GM12878 (cell line): ENCODE measurements around the gene NANOS2. TPM values are rescaled to one million over a fixed set of nuclear protein-coding genes. Genes with fewer than 3 reads are reported as not detected.
A peak's percentile ranks its signal among the peaks of the same experiment; 100 is the strongest.

Experiments
- ATAC-seq: fragments of 200-7000 bp; cut with Tn5 transposase; 3 replicates; pipeline ENCODE4 v1.9.1; 2020; ENCODE audit warnings: mild to moderate bottlenecking, moderate library complexity
- BruUV-seq: library from RNA; stranded (reverse); fragments of 400-500 nt; replicated peaks from 2 replicates; lab custom pipeline; 2021; lab: Mats Ljungman, UMichigan
- CTCF ChIA-PET: fragments of 300-600 bp; sonication (Branson Sonifier 250); formaldehyde crosslinking; extraction: SDS; loops from one replicate; lab custom pipeline; 2021; ENCODE audit warnings: inconsistent platforms; lab: Yijun Ruan, JAX
- POLR2A ChIA-PET: fragments of 350-600 bp; formaldehyde crosslinking; extraction: SDS; loops from one replicate; lab custom pipeline; 2021; ENCODE audit warnings: inconsistent platforms; lab: Charles Lee
- RAD21 ChIA-PET: fragments of 300-600 bp; sonication (Branson Sonifier 250); formaldehyde crosslinking; loops from one replicate; lab custom pipeline; 2023; ENCODE audit warnings: antibody characterized with exemption; ENCODE audit not compliant: unreplicated experiment; lab: Charles Lee
- SMC1A ChIA-PET: fragments of 300-600 bp; sonication (Branson Sonifier 250); formaldehyde crosslinking; loops from one replicate; lab custom pipeline; 2023; ENCODE audit not compliant: unreplicated experiment, uncharacterized antibody; lab: Charles Lee
- DNase-seq: peaks from one replicate; pipeline ENCODE4 v3.0.0-alpha.2; 2011; ENCODE audit warnings: low read depth, low spot score
- FAIRE-seq: peaks from 3 replicates; lab custom pipeline; 2011; peaks lifted over from hg19 to GRCh38; lab: Jason Lieb, UNC
- H2AFZ ChIP-seq: 2 replicates; pipeline ENCODE4 v1.6.0; 2011; ENCODE audit warnings: low read depth, low read length, control low read depth; ENCODE audit not compliant: control insufficient read depth
- H3K27ac ChIP-seq: 2 replicates; pipeline ENCODE4 v1.5.1; 2011; ENCODE audit warnings: control low read depth; ENCODE audit not compliant: control insufficient read depth, insufficient read depth
- H3K27me3 ChIP-seq, 2 experiments: replicated peaks in 1 of 2; 2 replicates each; pipeline versions ENCODE4 v1.6.0 to v1.6.1; 2011; ENCODE audit warnings: low read length in 1 of 2; ENCODE audit not compliant: control insufficient read depth in 2 of 2, insufficient read depth in 2 of 2
- H3K36me3 ChIP-seq, 2 experiments: 2 replicates each; pipeline ENCODE4 v1.5.1; 2011; ENCODE audit warnings: low read length in 1 of 2; ENCODE audit not compliant: control insufficient read depth in 2 of 2, insufficient read depth in 2 of 2
- H3K4me1 ChIP-seq: 2 replicates; pipeline ENCODE4 v1.6.1; 2011; ENCODE audit warnings: mild to moderate bottlenecking, low read length, moderate library complexity, mixed read lengths; ENCODE audit not compliant: control insufficient read depth, insufficient read depth
- H3K4me2 ChIP-seq: 2 replicates; pipeline ENCODE4 v1.6.0; 2011; ENCODE audit warnings: control low read depth; ENCODE audit not compliant: control insufficient read depth, insufficient read depth
- H3K4me3 ChIP-seq: fragments of 200-600 bp; sonication (generic); 2 replicates; pipeline ENCODE4 v1.5.1; 2016
- H3K79me2 ChIP-seq: 2 replicates; pipeline ENCODE4 v1.6.0; 2011; ENCODE audit warnings: low read length; ENCODE audit not compliant: control insufficient read depth, insufficient read depth
- H3K9ac ChIP-seq: 2 replicates; pipeline ENCODE4 v1.8.0; 2011; ENCODE audit warnings: low read length, control low read depth, mixed read lengths; ENCODE audit not compliant: control insufficient read depth, insufficient read depth
- H3K9me3 ChIP-seq: replicated peaks from 3 replicates; pipeline ENCODE4 v1.5.1; 2011; ENCODE audit warnings: mild to moderate bottlenecking, low read length; ENCODE audit not compliant: control insufficient read depth, insufficient read depth
- H4K20me1 ChIP-seq: 2 replicates; pipeline ENCODE4 v1.6.0; 2011; ENCODE audit not compliant: control insufficient read depth, insufficient read depth
- BCL11A ChIP-seq: IDR thresholded peaks from 2 replicates; pipeline ENCODE4 v1.6.1; 2011; ENCODE audit warnings: low read depth, low read length
- BHLHE40 ChIP-seq, 2 experiments: fragments of 450-650 bp in 1 of 2; IDR thresholded peaks; 2 replicates each; pipeline ENCODE4 v1.6.1; 2011 to 2017; ENCODE audit warnings: low read depth in 2 of 2, borderline replicate concordance in 1 of 2, improper control_type of control experiment in 1 of 2, low read length in 1 of 2, mild to moderate bottlenecking in 1 of 2
- CBX5 ChIP-seq: sonication (generic); IDR thresholded peaks from 2 replicates; pipeline ENCODE4 v1.6.1; 2016; ENCODE audit warnings: low read depth, moderate library complexity, mild to moderate bottlenecking, inconsistent platforms
- CHD2 ChIP-seq: IDR thresholded peaks from 2 replicates; pipeline ENCODE4 v1.6.1; 2011; ENCODE audit warnings: low read depth, low read length, improper control_type of control experiment, borderline replicate concordance
- CHD4 ChIP-seq: fragments of 200-600 bp; sonication (generic); IDR thresholded peaks from 2 replicates; pipeline ENCODE4 v1.6.1; 2016; ENCODE audit warnings: mild to moderate bottlenecking
- EGR1 ChIP-seq, 2 experiments: IDR thresholded peaks; 1 replicate in 1 of 2; 2 replicates in 1 of 2; pipeline ENCODE4 v1.6.1; 2011 to 2012; ENCODE audit warnings: low read depth in 2 of 2, low read length in 2 of 2, borderline replicate concordance in 1 of 2, mild to moderate bottlenecking in 1 of 2, moderate library complexity in 1 of 2
- EP300 ChIP-seq, 2 experiments: fragments of 150-350 bp in 1 of 2; IDR thresholded peaks; 2 replicates each; pipeline ENCODE4 v1.6.1; 2011 to 2012; ENCODE audit warnings: low read depth in 2 of 2, low read length in 2 of 2, borderline replicate concordance in 1 of 2, improper control_type of control experiment in 1 of 2, inconsistent platforms in 1 of 2; ENCODE audit not compliant: control insufficient read depth in 1 of 2
- ETV6 ChIP-seq, 2 experiments: fragments of 450-650 bp in 1 of 2; IDR thresholded peaks in 1 of 2; conservative IDR thresholded peaks in 1 of 2; 2 replicates each; pipeline ENCODE4 v1.6.1; 2014; ENCODE audit warnings: antibody characterized with exemption in 1 of 2, borderline replicate concordance in 1 of 2, low read depth in 1 of 2, mild to moderate bottlenecking in 1 of 2, moderate library complexity in 1 of 2
- HDAC6 ChIP-seq: fragments of 200-600 bp; sonication (generic); IDR thresholded peaks from one replicate; pipeline ENCODE4 v1.8.0; 2017; ENCODE audit warnings: antibody characterized with exemption; ENCODE audit not compliant: unreplicated experiment
- IKZF1 ChIP-seq: fragments of 450-650 bp; conservative IDR thresholded peaks from 2 replicates; pipeline ENCODE4 v1.6.1; 2017; ENCODE audit warnings: antibody characterized with exemption, mild to moderate bottlenecking
- IRF3 ChIP-seq: fragments of 450-650 bp; IDR thresholded peaks from 2 replicates; pipeline ENCODE4 v1.6.1; 2014; ENCODE audit warnings: mild to moderate bottlenecking
- JUND ChIP-seq: IDR thresholded peaks from 2 replicates; pipeline ENCODE4 v1.6.1; 2012; ENCODE audit warnings: low read depth, mild to moderate bottlenecking, low read length, improper control_type of control experiment, moderate library complexity
- MTA3 ChIP-seq: IDR thresholded peaks from 2 replicates; pipeline ENCODE4 v1.6.1; 2012; ENCODE audit warnings: low read length, inconsistent platforms, borderline replicate concordance
- MYC ChIP-seq: IDR thresholded peaks from 2 replicates; pipeline ENCODE4 v1.6.1; 2011; ENCODE audit warnings: mild to moderate bottlenecking, low read length, moderate library complexity, inconsistent platforms; ENCODE audit not compliant: insufficient read depth, insufficient replicate concordance, insufficient read length, severe bottlenecking
- NFIC ChIP-seq: IDR thresholded peaks from 2 replicates; pipeline ENCODE4 v1.6.1; 2012; ENCODE audit warnings: low read depth, mild to moderate bottlenecking, inconsistent platforms, low read length, moderate library complexity
- NR2C2 ChIP-seq: IDR thresholded peaks from 2 replicates; pipeline ENCODE4 v1.6.1; 2011; ENCODE audit warnings: borderline replicate concordance, low read depth; ENCODE audit not compliant: control insufficient read depth, insufficient read length
- PML ChIP-seq: IDR thresholded peaks from 2 replicates; pipeline ENCODE4 v1.6.1; 2012; ENCODE audit warnings: low read length, inconsistent platforms
- RAD21 ChIP-seq: IDR thresholded peaks from 2 replicates; pipeline ENCODE4 v1.6.1; 2011; ENCODE audit warnings: mild to moderate bottlenecking, low read depth, low read length, moderate library complexity; ENCODE audit not compliant: insufficient read depth
- RCOR1 ChIP-seq: conservative IDR thresholded peaks from 2 replicates; pipeline ENCODE4 v1.6.1; 2012; ENCODE audit warnings: low read depth, low read length, improper control_type of control experiment
- TCF12 ChIP-seq: IDR thresholded peaks from 2 replicates; pipeline ENCODE4 v1.6.1; 2011; ENCODE audit warnings: low read depth, mild to moderate bottlenecking, low read length
- WRNIP1 ChIP-seq: IDR thresholded peaks from 2 replicates; pipeline ENCODE4 v1.6.1; 2011; ENCODE audit warnings: low read depth, low read length, improper control_type of control experiment, borderline replicate concordance
- ZNF384 ChIP-seq: IDR thresholded peaks from 2 replicates; pipeline ENCODE4 v1.6.1; 2012; ENCODE audit warnings: low read depth, mild to moderate bottlenecking, low read length, improper control_type of control experiment, borderline replicate concordance
- ZNF622 ChIP-seq: fragments of 450-650 bp; IDR thresholded peaks from 2 replicates; pipeline ENCODE4 v1.6.1; 2017; ENCODE audit warnings: mild to moderate bottlenecking, inconsistent platforms
- WGBS: methylation state at CpG from one replicate; pipeline ENCODE4 v1.1.6; 2016; ENCODE audit warnings: low lambda C conversion rate; ENCODE audit not compliant: insufficient replicate concordance, insufficient coverage; ENCODE audit errors: missing lambda C conversion rate; 5-methylcytosine and 5-hydroxymethylcytosine counted together
- in situ Hi-C: fragments of 300-500 bp; cut with MboI; formaldehyde crosslinking; loops from 9 replicates; pipeline ENCODE4 v1.14.3; 2018; ENCODE audit warnings: mixed read lengths
- intact Hi-C: fragments of 100-400 bp; cut with micrococcal nuclease; formaldehyde crosslinking; loops from one replicate; pipeline ENCODE4 v1.14.2; 2022; ENCODE audit not compliant: unreplicated experiment
- polyA plus RNA-seq, 11 experiments: library from polyadenylated mRNA; depleted of rRNA in 4 of 11; unstranded in 6 of 11; stranded (reverse) in 5 of 11; fragments of >200 nt; fragmentation: Nextera tagmentation in 4 of 11; fragmentation: Illumina TruSeq in 1 of 11; extraction: Ambion mirVana in 4 of 11; extraction: Trizol in 1 of 11; gene quantifications; 1 replicate in 1 of 11; 2 replicates in 10 of 11; pipeline versions ENCODE4 v1.2.1 to v1.2.3, GENCODE V29; 2011 to 2016; ENCODE audit warnings: inconsistent platforms in 2 of 11, missing spikeins in 2 of 11, low read depth in 1 of 11
- total RNA-seq, 4 experiments: library from RNA; depleted of rRNA in 3 of 4; stranded (reverse); fragments of >200 nt in 3 of 4; fragmentation: Illumina TruSeq in 1 of 4; extraction: Trizol in 1 of 4; gene quantifications; 2 replicates each; pipeline versions ENCODE4 v1.2.1 to v1.2.3, GENCODE V29; 2013 to 2021

Gene NANOS2
- total and polyA plus RNA-seq, 10 of the 15 experiments (the other 5 are each of a cell fraction or from before 2014, with no cell fraction given), result not detected

DNA sequence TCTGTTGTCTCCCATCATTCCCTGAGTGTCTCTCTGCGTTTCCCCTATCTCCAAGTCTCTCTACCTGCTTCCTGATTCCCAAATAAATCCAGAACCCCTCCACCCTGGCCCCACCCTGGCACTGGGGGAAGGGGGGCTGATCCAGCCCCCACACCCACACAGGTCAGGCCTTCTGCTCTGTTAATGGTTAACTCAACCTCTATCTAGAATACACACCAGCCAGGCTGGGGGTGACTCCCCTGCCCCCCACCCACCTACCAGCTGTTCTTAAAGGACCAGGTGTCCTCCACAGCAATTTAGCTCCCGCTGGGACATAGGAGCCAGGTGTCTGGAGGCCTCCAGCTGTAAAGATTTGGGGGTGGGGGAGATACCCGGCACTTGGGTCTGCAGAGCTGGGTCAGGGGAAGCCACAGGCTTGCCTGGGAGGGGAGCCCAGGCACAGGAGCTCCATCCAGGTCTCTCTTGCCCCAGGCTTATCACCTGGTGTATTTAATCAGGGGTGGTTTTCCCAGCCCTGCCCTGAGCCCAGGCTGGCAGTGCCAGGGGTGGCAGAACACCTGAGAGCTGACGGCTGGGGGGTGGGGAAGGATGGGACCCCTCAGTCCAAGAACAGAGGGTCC is 32.6 kb downstream of the NANOS2 start:
- FAIRE-seq (no peak), DNase-seq (no peak), ATAC-seq (no peak)
- BruUV-seq, result no TSS peak
- Histone ChIP-seq H3K4me3 (no peak overlapping the region), H3K4me1 (peaks cover 26% of the 10 kb centered on the region), H3K79me2 (peaks cover 10% of the 10 kb centered on the region), H4K20me1 (no peaks in the 10 kb centered on the region), H3K36me3 (peaks cover 0 to 1% of the 10 kb centered on the region in 2 experiments; a peak in 1 of 4 replicates), H3K9ac (no peak overlapping the region; the same call in 1 of the 2 replicates), H3K27me3 (no peaks in the 10 kb centered on the region), H3K9me3 (no peaks in the 10 kb centered on the region), H2AFZ (no peak overlapping the region; the same call in 1 of the 2 replicates), H3K4me2 (peak overlapping the region; percentile 100), H3K27ac (peak overlapping the region; percentile 91)
- ChIA-PET SMC1A (interaction anchor here (0.5 to 6.0 kb wide), 5 partner anchors 15 to 658 kb away, joined by 3 to 98 read pairs (median 7); partner anchors contain the start of genes FOXA3, MYPOP, SIX5 and SYMPK), POLR2A (interaction anchor here (0.6 to 9.0 kb wide), 11 partner anchors 9 to 234 kb away, joined by 3 to 178 read pairs (median 7); partner anchors contain the start of genes CCDC61, DMWD, FOXA3 and MYPOP), CTCF (interaction anchor here (0.7 to 9.1 kb wide), 15 partner anchors 11 to 165 kb away, joined by 3 to 194 read pairs (median 4); partner anchors contain the start of genes CCDC61, FOXA3, MYPOP and SIX5), RAD21 (interaction anchor here (0.8 to 7.6 kb wide), 10 partner anchors 12 to 703 kb away, joined by 3 to 159 read pairs (median 5); partner anchors contain the start of genes BLOC1S3, FOXA3, MYPOP and SIX5)
- in situ Hi-C loops (no loop called here), intact Hi-C loops (loop anchor here (1.0 kb wide), 1 partner anchor 19 kb away; the partner anchor contains the start of gene SYMPK)
- 62% methylated on average over 4 of the region's 4 CpGs for WGBS
- TF ChIP-seq CHD4 (no peak), IKZF1 (peak; percentile 58), NR2C2 (no peak), ZNF384 (no peak), JUND (no peak), WRNIP1 (no peak), MTA3 (no peak), CBX5 (no peak), BHLHE40 (IDR thresholded peaks at IDR 0.05; ENCODE audit: borderline replicate concordance in 1 of 2, low read depth in 2 of 2, low read length in 1 of 2) (peak in 1 of 2 experiments; percentile 36; a peak in 1 of 4 replicates), EGR1 (IDR thresholded peaks at IDR 0.05; ENCODE audit: borderline replicate concordance in 1 of 2, low read depth in 2 of 2, low read length in 2 of 2) (0 out of 3 replicates have a peak, but pooled peaks of 1 of the 2 experiments have one; percentile 45), IRF3 (no peak), EP300 (IDR thresholded peaks at IDR 0.05; ENCODE audit: borderline replicate concordance in 1 of 2, control insufficient read depth in 1 of 2, low read depth in 2 of 2, low read length in 2 of 2) (0 out of 4 replicates have a peak, but pooled peaks of 1 of the 2 experiments have one; percentile 23), NFIC (no peak), ETV6 (conservative IDR thresholded peaks at IDR 0.05 in 1 of 2, IDR thresholded peaks at IDR 0.05 in 1 of 2; ENCODE audit: borderline replicate concordance in 1 of 2, low read depth in 1 of 2) (no peak), MYC (no peak), CHD2 (peak; percentile 60; the same call in 1 of the 2 replicates), HDAC6 (no peak), BCL11A (no peak), PML (no peak; the same call in 1 of the 2 replicates), RCOR1 (no peak), RAD21 (no peak), TCF12 (peak; percentile 80), ZNF622 (no peak)
